PC-3 (cell line): Measurements from ENCODE around the gene TMPRSS2. TPM values are rescaled to one million over a fixed set of nuclear protein-coding genes. Genes with fewer than 3 reads are reported as not detected.

ENCODE experiments used
- ATAC-seq: fragments of 200-7000 bp; cut with Tn5 transposase; 2 replicates; pipeline ENCODE4 v1.9.1; 2020; ENCODE audit warnings: mild to moderate bottlenecking, moderate library complexity
- BruUV-seq: library from RNA; stranded (reverse); fragments of 400-500 nt; replicated peaks from 2 replicates; lab custom pipeline; 2021; lab: Mats Ljungman, UMichigan
- CTCF ChIA-PET: fragments of 300-600 bp; sonication (Branson Sonifier 250); formaldehyde crosslinking; loops from one replicate; lab custom pipeline; 2022; ENCODE audit warnings: antibody characterized with exemption; lab: Charles Lee
- POLR2A ChIA-PET: fragments of 300-600 bp; sonication (Branson Sonifier 250); formaldehyde crosslinking; loops from one replicate; lab custom pipeline; 2022; ENCODE audit warnings: antibody characterized with exemption; ENCODE audit not compliant: unreplicated experiment; lab: Charles Lee
- DNase-seq: peaks from one replicate; pipeline ENCODE4 v3.0.0-alpha.2; 2015
- H2AFZ ChIP-seq: fragments of 300-600 bp; sonication (generic); 2 replicates; pipeline ENCODE4 v1.6.0; 2016; ENCODE audit warnings: antibody characterized with exemption, low read length
- H3F3A ChIP-seq: fragments of 300-600 bp; sonication (generic); one replicate; pipeline ENCODE4 v1.6.0; 2017; ENCODE audit warnings: antibody characterized with exemption, low read length, control low read depth, mild to moderate bottlenecking; ENCODE audit not compliant: unreplicated experiment
- H3K27ac ChIP-seq: fragments of 300-600 bp; sonication (generic); 2 replicates; pipeline ENCODE4 v1.5.1; 2016; ENCODE audit warnings: mild to moderate bottlenecking, low read length
- H3K27me3 ChIP-seq: fragments of 300-600 bp; sonication (generic); 2 replicates; pipeline ENCODE4 v1.6.1; 2016; ENCODE audit warnings: low read length, mixed read lengths
- H3K36me3 ChIP-seq: fragments of 300-600 bp; sonication (generic); 2 replicates; pipeline ENCODE4 v1.6.1; 2016; ENCODE audit warnings: low read depth, mixed run types, low read length, mixed read lengths
- H3K4me1 ChIP-seq: fragments of 300-600 bp; sonication (generic); 2 replicates; pipeline ENCODE4 v1.5.1; 2016; ENCODE audit warnings: low read length; ENCODE audit not compliant: insufficient read depth
- H3K4me2 ChIP-seq: fragments of 300-600 bp; sonication (generic); 2 replicates; pipeline ENCODE4 v1.6.0; 2016; ENCODE audit warnings: low read length
- H3K4me3 ChIP-seq: fragments of 300-600 bp; sonication (generic); 2 replicates; pipeline ENCODE4 v1.5.1; 2016; ENCODE audit warnings: mild to moderate bottlenecking, low read length, mixed read lengths
- H3K79me2 ChIP-seq: fragments of 300-600 bp; sonication (generic); 2 replicates; pipeline ENCODE4 v1.6.1; 2017; ENCODE audit warnings: low read length, mixed read lengths
- H3K9ac ChIP-seq: fragments of 300-600 bp; sonication (generic); 2 replicates; pipeline ENCODE4 v1.6.0; 2016; ENCODE audit warnings: mild to moderate bottlenecking, low read length
- H3K9me2 ChIP-seq: fragments of 300-600 bp; sonication (generic); replicated peaks from 2 replicates; pipeline ENCODE4 v1.6.1; 2016; ENCODE audit warnings: mixed run types, low read length, mixed read lengths
- H3K9me3 ChIP-seq: fragments of 300-600 bp; sonication (generic); 2 replicates; pipeline ENCODE4 v1.6.1; 2016; ENCODE audit warnings: low read length, mixed read lengths
- H4K20me1 ChIP-seq: fragments of 300-600 bp; sonication (generic); 2 replicates; pipeline ENCODE4 v1.6.1; 2016; ENCODE audit warnings: low read length, mixed read lengths
- EZH2 ChIP-seq: fragments of 300-600 bp; sonication (generic); IDR thresholded peaks from one replicate; pipeline ENCODE4 v1.6.1; 2017; ENCODE audit warnings: antibody characterized with exemption, mild to moderate bottlenecking, low read length; ENCODE audit not compliant: unreplicated experiment
- EZH2phosphoT487 ChIP-seq: fragments of 300-600 bp; sonication (generic); IDR thresholded peaks from 2 replicates; pipeline ENCODE4 v1.6.1; 2018; ENCODE audit warnings: mild to moderate bottlenecking, antibody characterized with exemption, low read length, borderline replicate concordance
- intact Hi-C: fragments of 100-400 bp; cut with micrococcal nuclease; formaldehyde crosslinking; loops from 2 replicates; pipeline ENCODE4 v1.9.0; 2023
- total RNA-seq: library from RNA; depleted of rRNA; stranded (reverse); fragments of >200 nt; gene quantifications from 2 replicates; pipeline ENCODE4 v1.2.3, GENCODE V29; 2014
- TF ChIP-seq, protein P1 (sequence below): fragments of 300-600 bp; sonication (generic); conservative IDR thresholded peaks from 2 replicates; pipeline ENCODE4 v1.5.1; 2017; ENCODE audit warnings: antibody characterized with exemption, low read depth, mild to moderate bottlenecking, low read length

The TMPRSS2 gene
- total RNA-seq, 1 experiment from 2014 or later = 15.8 TPM

GRCh38 chr21:41506611-41507520 is 1.1 kb downstream of the TMPRSS2 start:
- Histone ChIP-seq H3K79me2 (peaks cover 8% of the 10 kb centered on the region), H3K27ac (peak overlapping the region; percentile 12; the same call in 1 of the 2 replicates), H4K20me1 (no peaks in the 10 kb centered on the region), H2AFZ (peak overlapping the region; percentile 81), H3K4me1 (peaks cover 32% of the 10 kb centered on the region), H3K9me3 (no peaks in the 10 kb centered on the region), H3K9ac (peak overlapping the region; percentile 51), H3K36me3 (no peaks in the 10 kb centered on the region), H3K4me3 (peak overlapping the region; percentile 83), H3K27me3 (no peaks in the 10 kb centered on the region), H3K4me2 (peak overlapping the region; percentile 96), H3K9me2 (no peaks in the 10 kb centered on the region), H3F3A (no peaks in the 10 kb centered on the region)
- BruUV-seq = TSS peak; percentile 21
- ChIA-PET POLR2A (interaction anchor here (0.6 kb wide), 1 partner anchor 74 kb away, joined by 4 read pairs; no protein-coding TSS in a partner anchor), CTCF (interaction anchor here (1.8 kb wide), 1 partner anchor 73 kb away, joined by 4 read pairs; no protein-coding TSS in a partner anchor)
- intact Hi-C loops = loop anchor here (5.0 to 10.0 kb wide), 2 partner anchors 168 to 260 kb away; partner anchors contain the start of gene RIPK4
- ATAC-seq = peak; percentile 48
- TF ChIP-seq, protein P1, sequence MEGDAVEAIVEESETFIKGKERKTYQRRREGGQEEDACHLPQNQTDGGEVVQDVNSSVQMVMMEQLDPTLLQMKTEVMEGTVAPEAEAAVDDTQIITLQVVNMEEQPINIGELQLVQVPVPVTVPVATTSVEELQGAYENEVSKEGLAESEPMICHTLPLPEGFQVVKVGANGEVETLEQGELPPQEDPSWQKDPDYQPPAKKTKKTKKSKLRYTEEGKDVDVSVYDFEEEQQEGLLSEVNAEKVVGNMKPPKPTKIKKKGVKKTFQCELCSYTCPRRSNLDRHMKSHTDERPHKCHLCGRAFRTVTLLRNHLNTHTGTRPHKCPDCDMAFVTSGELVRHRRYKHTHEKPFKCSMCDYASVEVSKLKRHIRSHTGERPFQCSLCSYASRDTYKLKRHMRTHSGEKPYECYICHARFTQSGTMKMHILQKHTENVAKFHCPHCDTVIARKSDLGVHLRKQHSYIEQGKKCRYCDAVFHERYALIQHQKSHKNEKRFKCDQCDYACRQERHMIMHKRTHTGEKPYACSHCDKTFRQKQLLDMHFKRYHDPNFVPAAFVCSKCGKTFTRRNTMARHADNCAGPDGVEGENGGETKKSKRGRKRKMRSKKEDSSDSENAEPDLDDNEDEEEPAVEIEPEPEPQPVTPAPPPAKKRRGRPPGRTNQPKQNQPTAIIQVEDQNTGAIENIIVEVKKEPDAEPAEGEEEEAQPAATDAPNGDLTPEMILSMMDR = no peak
- TF ChIP-seq EZH2phosphoT487 = no peak
- TF ChIP-seq EZH2 = no peak
- peak; percentile 51 for DNase-seq

DNA sequence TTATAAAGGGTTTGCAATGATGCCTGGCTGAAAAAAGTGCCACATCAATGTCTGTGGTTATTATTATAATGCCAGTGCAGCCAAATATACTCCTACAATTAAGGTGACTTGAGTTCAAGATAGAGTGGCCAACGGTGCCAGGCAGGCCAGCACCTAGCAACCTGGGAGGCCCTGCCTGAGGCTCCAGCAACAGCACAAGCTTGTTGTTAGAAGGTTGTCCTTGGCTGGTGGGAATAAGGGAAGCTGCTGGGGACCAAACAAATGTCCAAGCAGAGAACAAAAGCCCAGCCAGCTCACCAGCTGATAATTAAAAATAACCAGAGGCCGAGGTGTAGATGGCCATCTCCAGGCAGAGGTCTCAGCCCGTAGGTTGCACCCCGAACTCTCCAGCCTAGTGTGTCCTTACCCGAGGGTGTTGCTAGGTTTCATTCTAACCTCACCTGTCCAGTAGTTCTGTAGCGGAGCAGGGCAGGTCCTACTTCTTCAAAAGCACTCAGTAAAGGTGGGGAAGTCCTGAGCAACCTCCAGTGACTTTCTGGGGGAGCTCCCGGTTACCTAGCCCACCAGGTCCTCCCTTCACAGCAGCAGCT is 1.9 kb downstream of the TMPRSS2 start:
- CTCF ChIA-PET = no interaction called here
- Histone ChIP-seq H3K27ac (no peak overlapping the region), H3K36me3 (no peaks in the 10 kb centered on the region), H3K79me2 (peaks cover 8% of the 10 kb centered on the region), H2AFZ (peak overlapping the region; percentile 81; the same call in 1 of the 2 replicates), H3K9me3 (no peaks in the 10 kb centered on the region), H3K9ac (no peak overlapping the region), H3K4me2 (peak overlapping the region; percentile 96), H4K20me1 (no peaks in the 10 kb centered on the region), H3F3A (no peaks in the 10 kb centered on the region), H3K9me2 (no peaks in the 10 kb centered on the region), H3K27me3 (no peaks in the 10 kb centered on the region), H3K4me3 (peak overlapping the region; percentile 83), H3K4me1 (peaks cover 37% of the 10 kb centered on the region)
- BruUV-seq = no TSS peak
- intact Hi-C loops = loop anchor here (5.0 to 10.0 kb wide), 2 partner anchors 169 to 261 kb away; partner anchors contain the start of gene RIPK4
- TF ChIP-seq EZH2 (no peak), EZH2phosphoT487 (no peak)
- TF ChIP-seq, protein P1 = no peak
- ATAC-seq = no peak
- no peak for DNase-seq
- POLR2A ChIA-PET = no interaction called here
